ENCODE data around the gene LRWD1.
"Not testable (repeated sequence)": the region's sequence is repeated elsewhere in the genome, so short reads cannot be mapped to it uniquely, and the experiment has no call there.

- TF ChIP-seq EZH2 (IDR thresholded peaks at IDR 0.05); CTCF (IDR thresholded peaks at IDR 0.05 in 2 of 3, conservative IDR thresholded peaks at IDR 0.05 in 1 of 3; ENCODE audit: borderline replicate concordance in 1 of 3, insufficient read depth in 1 of 3, low read depth in 2 of 3, low read length in 2 of 3); ZNF274 (IDR thresholded peaks at IDR 0.05; ENCODE audit: low read depth, low read length); REST (IDR thresholded peaks at IDR 0.05; ENCODE audit: low read depth): not testable (repeated sequence)
Observed at GRCh38 chr7:102512642-102513221, 47.9 kb downstream of the LRWD1 start.

Measured in HCT116 (cell line).